Chondrocyte (in vitro differentiated cells): ENCODE results near the gene DHX58. TPM values are rescaled to one million over a fixed set of nuclear protein-coding genes. Genes with fewer than 3 reads are reported as not detected.

Experiments
- DNase-seq: peaks from one replicate; pipeline ENCODE4 v3.0.0; 2021; ENCODE audit warnings: mixed read lengths, low spot score
- H3K27ac Mint-ChIP-seq: one replicate; pipeline ENCODE4 v1.8.0; 2021; ENCODE audit warnings: mild to moderate bottlenecking, moderate library complexity, mixed read lengths; ENCODE audit not compliant: unreplicated experiment
- H3K27me3 Mint-ChIP-seq: 2 replicates; pipeline ENCODE4 v1.8.0; 2021; ENCODE audit warnings: low read depth, mixed read lengths
- H3K36me3 Mint-ChIP-seq: 2 replicates; pipeline ENCODE4 v1.8.0; 2021; ENCODE audit warnings: low read depth, mixed read lengths
- H3K4me1 Mint-ChIP-seq: 2 replicates; pipeline ENCODE4 v1.8.0; 2021; ENCODE audit warnings: low read depth, mild to moderate bottlenecking, mixed read lengths
- H3K4me3 Mint-ChIP-seq: one replicate; pipeline ENCODE4 v1.8.0; 2021; ENCODE audit warnings: mild to moderate bottlenecking, moderate library complexity, mixed read lengths; ENCODE audit not compliant: unreplicated experiment
- H3K9me3 Mint-ChIP-seq: 2 replicates; pipeline ENCODE4 v1.8.0; 2021; ENCODE audit warnings: low read depth, mixed read lengths
- CTCF ChIP-seq: fragments of 200-600 bp; sonication (generic); IDR thresholded peaks from 2 replicates; pipeline ENCODE4 v1.5.0; 2021; ENCODE audit warnings: antibody characterized with exemption, mild to moderate bottlenecking, moderate library complexity
- total RNA-seq: library from RNA; stranded (reverse); gene quantifications from 3 replicates; pipeline ENCODE4 v1.2.1, GENCODE V29; 2021

The DHX58 gene
- total RNA-seq, 1 donor from 2014 or later: 0.55 TPM

- Mint-ChIP-seq H3K36me3 (no peaks in the 10 kb centered on the region), H3K4me3 (no peak within 1 kb of the TSS), H3K9me3 (no peaks in the 10 kb centered on the region), H3K27me3 (peaks cover 16% of the 10 kb centered on the region), H3K27ac (no peak within 1 kb of the TSS), H3K4me1 (peaks cover 3% of the 10 kb centered on the region)
- DNase-seq: no peak
- TF ChIP-seq CTCF: no peak
These were observed 14.6 kb downstream of the DHX58 start, which contains the start of gene ZNF385C for GRCh38 chr17:42097691-42098631. Gene ZNF385C (minus strand): TSS chr17:42098473. CDS start chr17:42063056, 35,417 bp downstream.

- Mint-ChIP-seq H3K27me3 (peaks cover 16% of the 10 kb centered on the region), H3K9me3 (no peaks in the 10 kb centered on the region), H3K4me3 (no peak overlapping the region), H3K4me1 (peaks cover 5% of the 10 kb centered on the region), H3K36me3 (no peaks in the 10 kb centered on the region), H3K27ac (no peak overlapping the region)
- no peak for DNase-seq
- TF ChIP-seq CTCF: no peak
These were observed 16.0 kb downstream of the DHX58 start for GRCh38 chr17:42096360-42097111.

GRCh38 chr17:42094375-42095069 lies 18.0 kb downstream of the DHX58 start:
- Mint-ChIP-seq H3K27ac (no peak overlapping the region), H3K9me3 (no peaks in the 10 kb centered on the region), H3K4me1 (peaks cover 4% of the 10 kb centered on the region), H3K36me3 (no peaks in the 10 kb centered on the region), H3K4me3 (no peak overlapping the region), H3K27me3 (peaks cover 18% of the 10 kb centered on the region)
- no peak for TF ChIP-seq CTCF
- no peak for DNase-seq

GRCh38 chr17:42092939-42093338 lies 19.6 kb downstream of the DHX58 start:
- Mint-ChIP-seq H3K9me3 (no peaks in the 10 kb centered on the region), H3K4me3 (no peak overlapping the region)
- DNase-seq: no peak

More at GRCh38 chr17:42092939-42093338, 19.6 kb downstream of the DHX58 start:
- H3K27me3 Mint-ChIP-seq: peaks cover 18% of the 10 kb centered on the region
- TF ChIP-seq CTCF: no peak
- H3K4me1 Mint-ChIP-seq: peaks cover 4% of the 10 kb centered on the region
- no peak overlapping the region for H3K27ac Mint-ChIP-seq
- no peaks in the 10 kb centered on the region for H3K36me3 Mint-ChIP-seq
